Parathyroid adenoma (tissue), 2 donors: ENCODE results near the gene NCKAP1.

Experiments
- H2AFZ ChIP-seq: fragments of 300-600 bp; sonication (generic); one replicate; pipeline ENCODE4 v1.7.0; 2017; ENCODE audit warnings: antibody characterized with exemption, mild to moderate bottlenecking
- H3K27ac ChIP-seq: fragments of 300-600 bp; sonication (generic); one replicate; pipeline ENCODE4 v1.7.0; 2017
- H3K27me3 ChIP-seq: fragments of 300-600 bp; sonication (generic); one replicate; pipeline ENCODE4 v1.7.0; 2017; ENCODE audit warnings: low read length; ENCODE audit not compliant: control insufficient read depth, insufficient read depth
- H3K36me3 ChIP-seq: fragments of 300-600 bp; sonication (generic); one replicate; pipeline ENCODE4 v1.7.0; 2017; ENCODE audit warnings: low read length; ENCODE audit not compliant: control insufficient read depth, insufficient read depth
- H3K4me1 ChIP-seq: fragments of 300-600 bp; sonication (generic); one replicate; pipeline ENCODE4 v1.7.0; 2017; ENCODE audit warnings: control low read depth
- H3K4me2 ChIP-seq: fragments of 300-600 bp; sonication (generic); one replicate; pipeline ENCODE4 v1.7.0; 2017; ENCODE audit warnings: low read length
- H3K4me3 ChIP-seq: fragments of 300-600 bp; sonication (generic); one replicate; pipeline ENCODE4 v1.7.0; 2017; ENCODE audit warnings: low read depth, low read length
- H3K79me2 ChIP-seq: fragments of 300-600 bp; sonication (generic); one replicate; pipeline ENCODE4 v1.7.0; 2017; ENCODE audit warnings: control low read depth
- H3K9ac ChIP-seq: fragments of 300-600 bp; sonication (generic); one replicate; pipeline ENCODE4 v1.7.0; 2017; ENCODE audit warnings: mild to moderate bottlenecking
- H3K9me3 ChIP-seq: fragments of 300-600 bp; sonication (generic); one replicate; pipeline ENCODE4 v1.7.0; 2017; ENCODE audit warnings: low read length; ENCODE audit not compliant: control insufficient read depth
- TF ChIP-seq, protein P1 (sequence below): fragments of 300-600 bp; sonication (generic); IDR thresholded peaks from one replicate; pipeline ENCODE4 v1.7.0; 2017; ENCODE audit warnings: antibody characterized with exemption, mild to moderate bottlenecking
- donor health status: primary hyperparathyroidism.

Gene NCKAP1

GRCh38 chr2:182942756-182943155 is 95.5 kb downstream of the NCKAP1 start:
- TF ChIP-seq, protein P1, sequence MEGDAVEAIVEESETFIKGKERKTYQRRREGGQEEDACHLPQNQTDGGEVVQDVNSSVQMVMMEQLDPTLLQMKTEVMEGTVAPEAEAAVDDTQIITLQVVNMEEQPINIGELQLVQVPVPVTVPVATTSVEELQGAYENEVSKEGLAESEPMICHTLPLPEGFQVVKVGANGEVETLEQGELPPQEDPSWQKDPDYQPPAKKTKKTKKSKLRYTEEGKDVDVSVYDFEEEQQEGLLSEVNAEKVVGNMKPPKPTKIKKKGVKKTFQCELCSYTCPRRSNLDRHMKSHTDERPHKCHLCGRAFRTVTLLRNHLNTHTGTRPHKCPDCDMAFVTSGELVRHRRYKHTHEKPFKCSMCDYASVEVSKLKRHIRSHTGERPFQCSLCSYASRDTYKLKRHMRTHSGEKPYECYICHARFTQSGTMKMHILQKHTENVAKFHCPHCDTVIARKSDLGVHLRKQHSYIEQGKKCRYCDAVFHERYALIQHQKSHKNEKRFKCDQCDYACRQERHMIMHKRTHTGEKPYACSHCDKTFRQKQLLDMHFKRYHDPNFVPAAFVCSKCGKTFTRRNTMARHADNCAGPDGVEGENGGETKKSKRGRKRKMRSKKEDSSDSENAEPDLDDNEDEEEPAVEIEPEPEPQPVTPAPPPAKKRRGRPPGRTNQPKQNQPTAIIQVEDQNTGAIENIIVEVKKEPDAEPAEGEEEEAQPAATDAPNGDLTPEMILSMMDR = no peak
- Histone ChIP-seq H3K36me3 (no peaks in the 10 kb centered on the region), H3K9ac (no peak overlapping the region)

DNA sequence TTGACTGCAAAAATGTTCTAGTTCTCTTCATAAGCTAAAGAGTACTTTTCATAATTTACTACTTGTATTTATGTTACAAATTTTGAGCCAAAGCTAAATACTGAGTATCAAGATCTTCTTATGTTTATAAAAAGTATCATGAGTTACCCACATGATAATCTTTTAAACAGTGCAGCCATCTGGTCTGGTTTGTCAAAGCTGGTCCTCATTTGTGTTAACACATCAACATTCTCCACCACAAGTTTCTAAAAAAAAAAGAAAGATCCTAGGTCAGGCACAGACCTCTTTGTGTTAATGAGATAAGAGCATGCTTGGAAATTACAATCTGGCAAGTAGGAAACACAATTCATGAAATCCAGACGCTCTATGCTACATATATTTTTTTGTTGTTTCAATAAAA is 96.3 kb downstream of the NCKAP1 start:
- Histone ChIP-seq H3K27me3 (no peaks in the 10 kb centered on the region), H3K4me1 (no peaks in the 10 kb centered on the region), H2AFZ (no peak overlapping the region), H3K4me2 (no peak overlapping the region), H3K79me2 (no peaks in the 10 kb centered on the region), H3K27ac (no peak overlapping the region), H3K4me3 (no peak overlapping the region), H3K9me3 (no peaks in the 10 kb centered on the region), H3K9ac (no peak overlapping the region), H3K36me3 (no peaks in the 10 kb centered on the region)
- TF ChIP-seq, protein P1 = no peak

More at GRCh38 chr2:182942756-182943155, 95.5 kb downstream of the NCKAP1 start:
- Histone ChIP-seq H3K27me3 (no peaks in the 10 kb centered on the region), H3K4me3 (no peak overlapping the region), H3K27ac (no peak overlapping the region), H2AFZ (no peak overlapping the region), H3K9me3 (no peaks in the 10 kb centered on the region), H3K4me2 (no peak overlapping the region), H3K4me1 (no peaks in the 10 kb centered on the region), H3K79me2 (no peaks in the 10 kb centered on the region)

DNA sequence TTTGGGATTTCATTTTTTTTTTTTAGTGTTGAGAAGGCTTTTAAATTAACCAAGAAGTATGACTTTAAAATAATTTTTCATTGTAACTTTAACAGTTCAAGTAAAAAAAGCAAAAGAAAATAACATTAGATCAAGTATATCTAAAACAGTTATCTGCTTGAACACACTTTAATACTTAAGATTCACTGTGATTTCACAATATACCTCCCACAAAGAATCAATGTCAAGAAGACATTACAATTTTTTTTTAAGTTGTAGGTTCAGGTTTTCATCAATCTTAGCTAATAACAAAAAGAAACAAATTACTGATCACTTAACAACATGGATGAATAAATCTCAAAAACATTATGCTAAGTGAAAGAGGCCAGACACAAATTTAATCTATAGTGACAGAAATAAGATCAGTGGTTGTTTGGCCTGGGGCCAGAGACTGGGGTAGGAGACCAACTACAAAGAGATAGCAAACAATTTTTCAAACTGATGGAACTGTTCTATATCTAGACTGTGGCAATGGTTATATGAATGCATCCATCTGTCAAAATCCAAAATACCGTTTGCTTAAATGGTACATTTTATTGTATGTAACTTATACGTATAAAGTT is 97.0 kb downstream of the NCKAP1 start:
- Histone ChIP-seq H3K4me3 (no peak overlapping the region), H3K36me3 (no peaks in the 10 kb centered on the region), H3K4me1 (no peaks in the 10 kb centered on the region), H3K79me2 (no peaks in the 10 kb centered on the region), H3K4me2 (no peak overlapping the region), H3K27ac (no peak overlapping the region), H3K27me3 (no peaks in the 10 kb centered on the region), H3K9ac (no peak overlapping the region), H3K9me3 (no peaks in the 10 kb centered on the region), H2AFZ (no peak overlapping the region)
- TF ChIP-seq, protein P1 = no peak

DNA sequence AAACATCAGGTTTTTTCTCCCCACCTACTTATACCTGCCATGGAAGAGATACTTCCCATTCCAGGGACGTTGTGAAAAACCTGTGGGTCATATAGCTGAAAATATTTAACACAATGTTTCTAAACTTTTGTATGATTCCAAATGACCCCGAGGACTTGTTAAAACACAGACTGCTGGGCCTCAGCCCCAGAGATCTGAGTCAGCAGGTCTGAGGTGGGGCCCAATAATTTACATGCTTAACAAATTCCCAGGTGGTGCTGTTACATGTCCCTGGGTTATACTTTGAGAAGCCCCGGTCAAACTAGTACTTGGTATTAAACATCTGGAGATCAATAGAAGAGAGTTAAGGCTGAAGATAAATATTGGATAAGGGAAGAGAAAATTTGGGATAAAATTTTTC is 100.4 kb downstream of the NCKAP1 start:
- no peaks in the 10 kb centered on the region for H3K36me3 ChIP-seq
- no peak overlapping the region for H2AFZ ChIP-seq
- H3K27me3 ChIP-seq = no peaks in the 10 kb centered on the region
- no peaks in the 10 kb centered on the region for H3K79me2 ChIP-seq
- no peaks in the 10 kb centered on the region for H3K9me3 ChIP-seq
- no peak overlapping the region for H3K4me3 ChIP-seq
- H3K27ac ChIP-seq = no peak overlapping the region
- no peaks in the 10 kb centered on the region for H3K4me1 ChIP-seq
- H3K4me2 ChIP-seq = no peak overlapping the region
- no peak overlapping the region for H3K9ac ChIP-seq
- TF ChIP-seq, protein P1 = no peak

DNA sequence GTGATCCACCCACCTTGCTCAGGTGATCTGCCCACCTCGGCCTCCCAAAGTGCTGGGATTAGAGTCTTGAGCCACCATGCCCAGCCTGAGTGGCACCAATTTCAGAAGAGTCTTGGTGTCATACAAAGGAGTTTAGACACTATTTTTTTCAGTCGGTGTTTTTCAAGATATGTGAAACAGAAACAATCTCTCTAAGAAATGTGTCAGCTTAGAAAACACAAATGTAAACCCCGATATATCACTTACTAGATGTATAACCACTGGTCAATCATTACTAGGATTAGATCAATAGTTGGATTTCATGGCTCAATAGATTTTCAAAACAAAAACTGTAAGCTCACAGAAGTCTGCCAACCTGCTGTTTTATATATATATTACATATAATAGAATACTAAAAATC is 104.6 kb downstream of the NCKAP1 start:
- no peaks in the 10 kb centered on the region for H3K79me2 ChIP-seq
- H3K4me3 ChIP-seq = no peak overlapping the region
- no peak overlapping the region for H3K4me2 ChIP-seq
- TF ChIP-seq, protein P1 = no peak
- H3K4me1 ChIP-seq = no peaks in the 10 kb centered on the region
- no peaks in the 10 kb centered on the region for H3K36me3 ChIP-seq
- no peak overlapping the region for H3K9ac ChIP-seq
- no peaks in the 10 kb centered on the region for H3K27me3 ChIP-seq
- no peak overlapping the region for H3K27ac ChIP-seq
- H3K9me3 ChIP-seq = no peaks in the 10 kb centered on the region
- H2AFZ ChIP-seq = no peak overlapping the region
